Inferior parietal cortex (tissue), 1 donor: ENCODE data around the gene SPTBN2.
"Not testable (repeated sequence)": the region's sequence is repeated elsewhere in the genome, so short reads cannot be mapped to it uniquely, and the experiment has no call there.

Source experiments
- DNase-seq: peaks from one replicate; pipeline ENCODE4 v3.0.0-alpha.2; 2016; ENCODE audit errors: extremely low spot score

SPTBN2 gene

DNA sequence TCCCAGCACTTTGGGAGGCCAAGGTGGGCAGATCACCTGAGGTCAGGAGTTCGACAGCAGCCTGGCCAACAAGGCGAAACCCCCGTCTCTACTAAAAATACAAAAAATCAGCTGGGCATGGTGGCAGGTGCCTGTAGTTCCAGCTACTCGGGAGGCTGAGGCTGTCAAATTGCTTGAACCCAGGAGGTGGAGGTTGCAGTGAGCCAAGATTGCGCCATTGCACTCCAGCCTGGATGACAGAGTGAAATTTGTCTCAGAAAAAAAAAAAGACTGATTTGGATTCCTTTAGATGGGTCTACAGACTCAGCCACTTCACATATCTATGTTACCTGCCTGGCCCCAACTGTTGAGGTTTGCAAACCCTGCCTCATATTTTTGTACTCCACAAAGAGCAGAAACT, 4.8 kb downstream of the SPTBN2 start:
- DNase-seq: not testable (repeated sequence)

DNA sequence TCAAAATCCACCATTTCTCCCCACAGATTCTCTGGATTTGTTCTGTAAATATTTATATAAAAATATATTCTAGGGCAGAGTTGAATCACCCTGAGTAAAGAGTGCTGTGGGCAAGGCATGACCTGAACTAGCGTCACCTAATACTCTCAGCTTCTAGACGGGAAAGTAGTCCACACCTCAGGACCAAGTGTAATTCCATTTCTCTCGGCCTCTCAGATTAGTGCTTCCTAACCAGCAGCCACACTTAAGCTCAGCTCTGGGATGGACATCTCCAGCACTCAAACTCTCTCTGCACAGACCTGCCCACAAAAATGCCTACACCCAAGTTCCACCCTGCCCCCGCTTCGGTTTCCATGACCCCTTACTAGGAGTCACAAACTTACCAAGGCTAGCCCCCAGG, 5.3 kb downstream of the SPTBN2 start:
- DNase-seq: no peak

DNA sequence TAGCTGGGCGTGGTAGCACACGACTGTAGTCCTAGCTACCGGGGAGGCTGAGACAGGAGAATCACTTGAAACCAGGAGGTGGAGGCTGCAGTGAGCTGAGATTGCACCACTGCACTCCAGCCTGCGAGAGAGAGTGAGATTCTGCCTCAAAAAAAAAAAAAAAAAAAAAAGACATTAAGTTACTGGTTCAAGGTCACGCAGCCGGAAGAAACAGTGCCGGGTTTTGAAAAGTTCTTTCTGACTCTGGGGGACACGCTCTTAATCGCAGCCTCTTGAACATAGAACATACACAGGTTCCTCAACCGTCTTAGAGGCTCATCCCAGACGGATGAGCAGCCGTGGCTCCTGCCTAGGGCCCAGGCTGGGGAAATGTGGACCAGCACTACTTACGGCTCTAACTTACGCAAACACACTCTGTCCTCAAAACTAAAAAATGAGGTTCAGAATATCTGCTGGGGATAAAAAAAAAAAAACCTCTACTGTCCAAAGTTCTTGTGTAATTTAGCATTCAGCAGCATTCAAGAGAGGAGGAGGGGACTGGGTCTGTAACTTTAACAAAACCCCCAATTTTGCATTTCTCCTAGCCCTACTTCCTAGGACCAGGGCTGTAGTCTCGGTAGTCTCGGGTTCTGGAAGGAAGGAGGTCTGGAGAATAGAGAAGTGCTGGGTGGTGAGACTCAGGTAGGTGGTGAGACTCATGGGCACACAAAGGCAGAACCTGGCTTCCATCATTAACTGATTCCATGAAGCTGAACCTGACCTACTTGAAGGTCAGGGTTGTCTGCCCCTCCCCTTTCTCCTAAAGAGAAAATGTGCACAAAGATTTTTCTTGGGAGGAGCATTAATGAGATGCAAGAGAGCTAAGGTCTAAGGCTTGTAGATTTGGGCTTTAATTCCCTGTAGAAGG, 6.0 kb downstream of the SPTBN2 start:
- DNase-seq: no peak

DNA sequence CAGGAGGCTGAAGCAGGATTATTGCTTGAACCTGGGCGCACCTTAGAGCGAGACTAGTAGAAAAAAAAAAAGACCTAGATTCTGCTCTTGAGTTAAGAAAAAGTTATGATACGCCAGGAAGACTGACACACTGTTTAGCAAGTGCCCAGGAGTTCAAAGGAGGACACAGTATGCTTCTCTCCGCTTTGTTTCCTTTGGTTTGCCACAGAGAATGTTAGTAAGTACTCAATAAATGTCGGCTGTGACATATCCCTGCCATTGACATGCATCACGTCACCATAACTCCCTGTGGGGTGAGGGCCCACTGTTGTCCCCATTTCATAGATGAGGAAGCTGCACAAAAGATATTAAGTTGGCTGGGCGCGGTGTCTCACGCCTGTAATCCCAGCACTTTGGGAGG, 7.1 kb downstream of the SPTBN2 start:
- DNase-seq: no peak

DNA sequence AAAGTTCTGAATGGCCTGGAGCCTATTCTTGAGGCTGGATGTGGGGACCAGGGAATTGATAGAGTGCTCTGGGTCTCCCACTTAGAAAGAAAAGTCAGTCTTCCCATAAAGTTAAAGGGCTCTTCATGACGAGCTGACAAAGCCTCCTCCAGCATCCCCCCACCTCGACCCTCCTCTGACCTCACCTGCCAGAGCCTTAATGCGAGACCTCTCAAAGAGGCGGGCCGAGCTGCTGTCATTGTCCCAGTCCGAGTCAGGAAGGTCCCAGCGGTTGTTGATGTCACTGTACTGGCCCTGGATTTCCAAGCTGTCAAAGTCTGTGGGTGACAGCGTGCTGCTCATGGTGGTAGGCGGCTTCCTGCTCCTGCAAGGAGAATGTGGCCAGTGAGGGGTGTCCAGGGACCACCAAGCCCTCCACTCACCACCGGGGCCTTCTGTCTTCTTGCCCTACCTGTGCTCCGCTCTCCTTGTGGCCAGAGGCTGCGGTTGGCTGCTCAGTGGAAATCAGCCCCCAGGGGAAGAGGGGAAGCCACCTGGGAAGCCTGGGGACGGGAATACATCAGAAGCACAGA, 8.0 kb downstream of the SPTBN2 start:
- DNase-seq: no peak

DNA sequence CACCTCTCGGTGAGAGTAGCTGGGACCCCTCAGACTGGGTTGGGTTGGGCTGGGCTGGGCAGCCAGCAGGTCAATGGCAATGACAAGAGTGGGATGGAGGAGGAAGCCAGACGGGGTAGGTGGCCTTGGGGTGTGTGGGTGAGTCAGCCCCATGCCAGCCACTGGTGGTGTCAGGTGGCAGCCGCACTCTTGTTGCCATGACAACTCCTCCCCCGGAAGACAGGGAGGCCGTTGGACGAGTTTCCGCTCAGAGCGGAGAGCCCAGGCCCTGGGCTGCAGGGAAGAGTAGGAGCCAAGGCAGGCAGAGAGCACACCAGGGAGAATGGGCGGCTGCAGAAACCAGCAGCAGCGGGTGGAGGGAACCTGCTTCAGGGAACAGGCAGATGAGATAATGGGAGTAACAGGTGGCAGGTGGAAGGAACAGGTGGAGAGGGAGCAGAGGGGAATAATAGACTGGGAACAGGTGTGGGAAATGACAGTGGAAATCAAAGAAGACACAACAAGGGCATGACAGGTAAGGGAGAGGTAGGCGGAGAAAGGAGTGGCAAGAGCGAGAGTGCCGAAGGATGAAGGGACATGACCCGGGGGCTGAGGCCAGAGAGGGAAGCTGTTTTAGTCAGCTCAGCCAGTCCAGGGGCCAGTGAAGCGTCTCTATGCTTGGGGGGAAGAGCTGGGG, 8.7 kb downstream of the SPTBN2 start:
- DNase-seq: no peak

DNA sequence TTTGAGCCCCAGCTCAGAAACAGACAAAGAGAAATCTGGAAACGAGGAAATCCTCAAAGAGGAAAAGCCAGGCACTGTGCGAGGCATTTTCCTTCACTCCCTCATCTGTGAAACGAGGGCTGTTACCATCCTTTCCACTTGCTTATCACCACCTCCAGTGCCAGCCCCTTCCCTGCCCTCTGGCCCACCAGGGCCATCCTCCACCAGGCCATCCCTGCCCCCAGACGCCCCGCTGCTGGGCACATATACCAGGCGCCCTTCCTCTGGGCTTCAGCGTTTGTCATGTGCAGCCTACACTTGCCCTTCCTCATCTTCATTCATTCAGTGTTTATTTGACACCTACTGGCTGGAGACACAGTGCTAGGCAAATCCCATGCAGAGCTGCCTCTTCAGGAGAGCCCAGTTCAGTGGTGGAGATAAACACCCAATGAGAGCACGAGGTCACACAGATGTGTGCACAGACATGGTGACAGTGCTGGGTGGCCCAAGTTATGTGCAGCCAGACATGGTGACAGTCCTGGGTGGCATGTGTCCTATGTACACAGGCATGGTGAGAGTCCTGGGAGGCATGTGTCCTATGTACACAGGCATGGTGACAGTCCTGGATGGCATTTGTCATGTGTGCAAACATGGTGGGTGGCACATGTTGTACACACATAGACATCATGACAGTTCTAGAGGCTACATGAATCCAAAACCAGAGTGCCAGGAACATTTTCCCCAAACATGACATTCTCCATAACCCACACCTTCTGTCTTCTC, 9.7 kb downstream of the SPTBN2 start:
- DNase-seq: no peak

DNA sequence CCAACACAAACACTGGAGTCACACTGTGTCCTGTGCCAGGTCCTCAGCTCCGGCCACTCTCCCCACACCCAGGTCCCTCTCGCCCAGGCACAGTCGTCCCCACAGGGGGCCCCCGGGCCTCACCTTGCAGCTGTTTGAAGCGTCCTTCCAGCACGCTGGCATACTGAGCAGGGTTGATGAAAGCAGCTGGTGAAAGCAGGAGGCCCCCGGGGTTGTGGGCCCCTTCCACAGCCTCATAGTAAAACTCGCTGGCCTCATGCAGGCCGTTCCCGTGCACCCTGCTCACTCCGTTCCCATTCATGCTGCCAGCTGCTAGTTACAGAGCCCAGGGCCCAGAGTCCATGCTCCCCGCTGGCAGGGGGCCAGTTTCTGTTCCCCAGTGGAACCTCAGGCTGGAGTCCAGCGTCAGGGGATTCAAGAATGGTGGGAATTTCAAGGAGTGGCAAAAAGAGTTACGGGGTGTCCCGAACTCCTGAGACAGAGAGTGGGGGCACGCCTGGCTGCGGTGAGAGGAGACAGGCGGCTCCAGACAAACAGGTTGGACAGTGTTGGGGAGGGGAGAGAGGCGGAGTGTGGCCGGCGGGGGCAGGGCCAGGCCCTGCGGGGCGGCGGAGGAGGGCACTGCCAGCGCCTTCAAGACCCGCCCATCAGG, 10.6 kb downstream of the SPTBN2 start:
- DNase-seq: no peak

DNA sequence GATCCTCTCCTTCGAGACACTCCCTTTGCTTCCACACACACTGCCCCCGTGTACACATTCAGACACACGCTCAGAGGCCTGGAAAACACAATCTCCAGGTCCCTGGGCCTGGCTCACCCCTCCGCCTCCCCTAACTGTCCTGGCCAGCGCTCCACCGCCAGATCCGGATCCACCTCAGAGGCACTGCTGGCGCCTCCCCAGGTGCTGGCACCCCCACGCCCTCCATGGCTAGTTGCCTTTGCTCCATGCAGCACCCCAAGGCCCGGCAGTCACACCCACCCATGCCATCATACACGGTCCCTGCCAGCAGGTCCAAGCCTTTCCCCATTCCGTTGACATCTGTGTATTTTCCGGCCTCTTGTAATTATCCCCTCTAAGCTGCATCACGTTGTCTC, 11.1 kb downstream of the SPTBN2 start:
- DNase-seq: no peak

DNA sequence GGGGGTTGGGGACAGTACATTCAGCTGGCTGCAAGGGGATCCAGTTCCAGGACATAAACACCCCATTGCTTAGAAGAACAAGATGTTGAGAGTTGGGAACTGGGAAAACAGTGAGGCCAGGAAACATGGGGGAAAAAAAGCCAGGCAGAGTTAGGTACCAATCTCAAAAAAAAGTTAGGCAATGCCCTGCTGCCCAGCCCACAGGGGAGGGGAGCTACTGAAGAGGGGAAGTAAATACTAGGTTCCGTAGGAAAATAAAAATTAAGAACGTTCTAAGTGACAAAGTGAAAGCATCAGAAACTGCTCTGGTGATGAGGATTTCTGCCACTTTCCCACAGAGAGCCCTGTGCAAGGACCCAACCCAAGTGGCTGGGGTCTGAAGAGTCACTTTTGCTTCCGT, 12.0 kb downstream of the SPTBN2 start:
- no peak for DNase-seq

DNA sequence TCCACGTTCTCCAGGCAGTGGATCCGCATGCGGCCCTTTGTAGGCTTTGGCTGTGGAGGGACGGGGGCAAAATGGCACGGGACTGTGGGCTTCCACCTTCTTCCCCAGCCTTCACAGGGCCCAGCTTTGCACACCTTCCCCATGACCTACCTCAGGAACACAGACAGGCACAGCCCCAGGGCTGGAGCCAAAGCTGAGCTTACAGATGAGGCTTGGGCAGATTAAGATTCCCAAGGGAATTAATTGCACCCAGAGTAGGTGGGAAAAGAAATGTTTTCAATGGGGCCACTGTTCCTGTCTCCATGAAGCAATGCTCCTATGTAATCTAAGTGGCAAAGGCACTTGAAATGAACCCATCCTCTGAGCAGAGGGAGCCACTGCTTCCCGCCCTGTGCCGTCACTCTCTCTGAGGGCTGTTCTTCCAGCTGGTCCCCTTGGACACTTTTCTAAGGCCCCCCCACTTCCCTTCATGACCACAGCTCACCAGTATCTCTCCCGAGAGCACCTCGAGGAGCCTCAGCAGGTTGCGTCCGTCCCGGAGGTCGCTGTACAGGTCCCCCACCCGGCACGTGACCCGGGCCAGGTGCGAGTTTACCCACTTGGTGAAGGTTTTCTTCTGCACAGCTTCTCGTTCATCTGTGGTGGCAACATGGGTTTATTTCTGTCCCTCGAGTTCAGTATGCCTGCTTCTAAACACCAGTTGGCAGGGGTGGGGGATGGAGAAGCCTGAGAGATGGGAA, 13.5 kb downstream of the SPTBN2 start:
- no peak for DNase-seq

DNA sequence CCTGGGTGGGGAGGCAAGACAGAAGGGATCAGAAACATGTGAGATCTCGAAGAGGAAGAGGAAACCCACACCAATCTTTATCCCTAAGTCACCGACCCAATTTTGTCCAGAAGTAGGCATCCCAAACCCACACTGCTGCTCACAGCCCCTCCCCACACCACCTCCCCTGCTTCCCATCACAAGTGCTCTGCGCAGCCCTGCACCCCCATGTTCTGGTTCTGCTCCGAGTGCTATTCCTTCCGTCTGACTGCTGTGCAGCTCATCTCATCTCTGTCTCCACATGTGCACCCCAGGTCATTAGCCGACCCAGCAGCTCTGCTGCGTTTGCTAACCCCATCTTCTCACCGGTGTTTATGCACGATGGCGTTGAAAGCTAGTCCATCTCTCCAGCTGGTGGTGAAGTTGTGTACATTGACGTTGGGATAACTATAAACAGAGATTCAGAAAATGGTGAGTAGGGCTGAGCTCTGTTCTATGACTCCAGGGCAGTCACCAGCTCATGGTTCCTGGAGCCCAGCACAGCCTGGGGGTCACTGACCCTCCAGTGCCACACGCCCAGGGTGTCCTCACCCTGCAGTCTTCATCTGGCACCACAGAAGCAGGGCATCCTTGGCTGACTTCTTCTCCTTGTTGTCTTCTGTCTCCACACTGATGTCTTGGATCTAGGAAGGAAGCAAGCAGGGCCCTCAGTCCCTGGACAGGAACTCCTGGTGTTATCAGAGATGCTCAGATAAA, 15.1 kb downstream of the SPTBN2 start:
- no peak for DNase-seq

DNA sequence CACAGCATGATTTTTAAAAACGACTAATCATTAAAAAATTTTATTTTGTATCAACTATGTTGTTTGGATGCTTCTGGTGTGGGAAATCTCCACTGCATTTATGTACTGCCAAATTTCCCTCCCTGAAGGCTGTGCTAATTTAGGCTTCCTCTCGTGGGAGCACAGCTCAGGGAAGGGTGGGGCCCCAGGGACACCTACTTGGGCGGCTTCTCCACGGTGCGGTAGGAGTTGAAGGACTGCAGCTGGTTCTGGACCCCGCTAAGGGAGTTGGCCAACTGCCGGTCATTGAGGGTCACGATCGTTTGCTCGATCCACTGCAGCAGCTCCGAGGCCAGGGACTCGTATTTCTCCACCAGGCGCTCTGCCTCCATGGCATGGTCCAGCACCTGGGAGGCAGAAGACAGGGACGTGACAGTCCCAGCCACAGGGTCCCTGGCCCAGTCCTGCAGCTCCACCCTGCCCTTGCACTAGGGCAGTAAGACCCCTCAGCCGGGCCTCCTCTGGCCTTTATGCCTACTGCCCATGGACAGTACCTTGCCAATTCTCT, 18.6 kb downstream of the SPTBN2 start:
- no peak for DNase-seq

DNA sequence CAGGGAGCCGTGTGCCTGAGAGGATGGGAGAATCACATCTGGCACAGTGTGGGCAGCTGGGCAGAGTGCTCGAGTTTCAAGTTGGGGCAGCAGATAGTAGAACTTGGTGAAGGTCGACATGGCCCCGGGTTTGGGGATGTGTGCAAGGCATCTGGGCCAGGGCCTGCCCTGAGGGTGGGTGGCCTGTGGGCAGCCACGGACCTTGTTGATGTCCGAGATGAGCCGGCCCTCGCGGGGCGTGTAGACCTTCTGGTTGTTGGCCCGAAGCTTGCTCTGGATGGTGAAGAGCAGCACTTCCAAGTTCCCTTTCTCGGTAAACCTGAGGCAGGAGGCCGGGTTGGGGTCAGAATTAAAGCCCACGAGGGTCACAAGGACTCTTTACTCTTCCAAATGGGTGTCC, 20.3 kb downstream of the SPTBN2 start:
- no peak for DNase-seq

DNA sequence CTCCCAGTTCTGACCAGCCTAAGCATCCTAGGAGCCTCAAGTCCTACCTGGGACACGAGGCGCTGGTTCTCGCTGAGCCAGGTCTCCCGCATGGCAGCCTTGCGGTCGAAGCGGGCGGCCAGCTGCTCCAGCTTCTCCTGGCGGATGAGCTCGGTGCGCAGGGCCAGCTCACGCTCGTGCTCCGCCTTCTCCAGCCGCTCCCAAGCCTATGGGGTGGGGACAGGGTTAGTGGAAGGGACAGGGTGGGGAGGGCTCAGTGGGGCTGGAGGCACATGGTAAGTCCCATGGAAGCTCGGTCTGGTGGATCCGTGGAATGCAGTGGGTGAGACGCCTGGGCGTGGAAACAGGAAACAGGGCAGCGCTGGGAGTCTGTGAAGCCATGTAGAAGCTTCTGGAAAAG, 20.9 kb downstream of the SPTBN2 start:
- DNase-seq: no peak

DNA sequence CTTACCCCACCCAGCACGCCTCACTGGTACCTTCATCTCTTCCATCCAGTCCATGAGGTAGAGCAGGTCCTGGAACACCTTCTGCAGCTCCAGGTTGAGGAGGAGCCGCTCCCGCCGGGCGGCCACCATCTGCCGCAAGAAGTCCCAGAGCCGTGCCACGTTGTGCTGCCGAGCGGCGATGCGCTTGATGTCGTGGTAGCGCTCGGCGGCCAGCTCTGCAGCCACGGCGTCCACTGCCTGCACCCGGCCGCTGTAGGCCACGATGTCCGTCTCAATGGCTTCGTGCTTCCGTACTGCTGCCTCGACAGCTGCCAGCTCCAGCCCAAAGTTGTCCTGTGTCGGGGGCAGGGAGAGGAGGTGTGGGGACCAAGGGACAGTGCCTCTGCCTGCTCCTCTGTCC, 21.5 kb downstream of the SPTBN2 start:
- DNase-seq: no peak

DNA sequence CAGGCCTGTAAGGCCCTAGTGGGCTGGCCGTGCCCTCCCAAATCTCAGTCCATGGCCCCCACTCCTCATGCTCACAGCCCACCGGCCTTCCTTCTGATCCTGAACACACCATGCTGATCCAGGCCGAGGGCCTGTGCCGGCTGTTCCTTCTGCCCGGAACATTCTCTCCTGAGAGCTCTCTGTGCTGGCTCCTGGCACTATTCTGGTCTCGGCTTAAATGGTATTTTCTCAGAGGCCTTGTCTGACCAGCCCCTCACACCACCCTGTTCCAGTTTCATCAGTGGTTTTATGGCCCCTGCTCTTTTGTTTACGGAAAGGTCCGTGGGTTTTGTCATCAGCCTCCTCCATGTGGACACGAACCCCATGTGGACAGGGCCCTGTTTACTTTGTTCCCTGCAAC, 22.0 kb downstream of the SPTBN2 start:
- DNase-seq: no peak

DNA sequence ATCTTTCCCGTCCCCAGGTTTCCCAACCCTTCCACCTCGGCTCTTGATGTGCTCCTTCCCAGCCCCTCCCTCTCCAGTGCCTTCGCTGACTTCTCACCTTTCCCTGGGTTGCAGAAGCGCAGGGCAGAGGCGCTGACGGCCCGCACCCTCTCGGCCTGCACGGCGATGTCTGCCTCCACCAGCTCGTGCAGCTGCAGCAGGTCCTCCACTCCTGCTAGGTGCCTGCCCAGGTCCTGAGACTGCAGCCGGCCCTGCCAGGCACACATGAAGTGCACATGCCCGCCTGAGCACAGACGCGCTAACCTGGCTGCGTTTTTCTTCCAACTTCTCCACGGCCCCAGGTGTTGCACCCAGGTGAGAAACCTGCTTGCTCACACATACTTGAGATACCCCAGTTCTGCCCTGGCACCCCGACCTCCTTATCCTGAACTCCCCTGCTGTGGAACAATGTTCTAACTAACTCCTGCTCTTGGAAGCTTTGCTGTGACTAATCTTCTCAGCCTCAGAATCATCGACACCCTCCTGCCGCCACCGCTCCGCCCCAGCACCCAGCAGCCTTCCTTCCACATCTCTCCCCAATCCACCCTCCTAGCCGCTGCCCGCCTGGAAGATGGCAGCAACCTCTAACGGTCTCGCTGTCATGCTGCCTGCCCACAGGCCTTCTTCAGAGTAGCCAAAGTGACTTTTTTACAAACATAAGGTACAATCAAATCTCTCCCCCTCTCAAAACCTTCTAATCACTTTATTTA, 23.3 kb downstream of the SPTBN2 start:
- DNase-seq: no peak

DNA sequence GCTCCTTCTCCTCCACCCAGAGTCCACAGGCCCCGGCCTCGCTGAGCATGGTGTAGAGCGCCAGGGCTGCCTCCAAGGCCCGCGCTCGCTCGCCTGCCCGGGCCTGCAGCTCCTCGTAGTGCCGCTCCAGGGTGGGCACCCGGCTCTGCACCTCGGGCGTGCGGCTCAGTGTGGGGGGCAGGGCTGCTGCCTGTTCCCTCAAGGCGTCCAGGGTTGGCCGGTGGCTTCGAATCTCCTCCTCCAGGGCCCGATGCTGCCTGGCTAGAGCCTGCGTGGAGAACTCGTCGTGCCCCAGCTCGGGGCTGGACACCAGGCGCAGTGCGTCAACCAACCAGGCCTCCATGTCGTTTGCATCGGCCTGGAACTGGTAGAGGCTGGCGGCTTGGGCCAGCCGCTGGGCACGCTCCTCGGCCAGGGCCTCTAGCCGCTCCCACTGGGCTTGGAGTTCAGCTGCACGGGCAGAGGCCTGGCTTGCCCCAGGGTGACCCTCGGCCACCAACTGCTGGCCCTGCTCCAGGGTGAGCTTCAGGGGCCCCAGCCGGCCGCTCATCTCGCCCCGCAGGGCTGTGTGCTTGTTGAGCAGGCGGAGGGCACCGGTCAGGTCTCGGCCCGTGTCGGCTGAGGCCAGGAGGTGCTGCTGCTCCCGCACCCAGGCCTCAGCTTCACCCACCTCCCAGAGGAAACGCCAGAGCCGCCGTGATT, 24.2 kb downstream of the SPTBN2 start:
- DNase-seq: no peak
